Measurements from ENCODE around the gene CCER1.

DNA sequence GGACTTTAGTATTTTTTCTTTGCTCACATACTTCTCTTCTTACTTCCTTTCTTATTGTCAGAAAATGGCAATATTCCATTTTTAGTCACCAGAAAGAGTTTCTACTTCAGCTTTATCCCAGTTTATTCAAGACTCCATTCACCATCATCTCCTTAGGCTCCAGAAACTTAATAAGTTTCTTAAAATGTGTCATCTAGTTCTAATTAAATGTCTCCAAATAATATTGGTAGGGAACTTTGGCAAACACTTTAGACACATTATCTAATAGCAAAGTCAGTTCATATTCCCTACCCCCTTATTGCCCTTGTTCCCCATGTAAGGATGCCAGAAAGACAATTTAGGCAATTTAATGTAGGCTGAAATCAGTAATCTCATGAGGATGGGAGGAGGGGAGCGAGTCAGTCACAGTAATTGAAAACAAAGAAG is 34.7 kb upstream of the CCER1 start:
- TF ChIP-seq, protein P1, sequence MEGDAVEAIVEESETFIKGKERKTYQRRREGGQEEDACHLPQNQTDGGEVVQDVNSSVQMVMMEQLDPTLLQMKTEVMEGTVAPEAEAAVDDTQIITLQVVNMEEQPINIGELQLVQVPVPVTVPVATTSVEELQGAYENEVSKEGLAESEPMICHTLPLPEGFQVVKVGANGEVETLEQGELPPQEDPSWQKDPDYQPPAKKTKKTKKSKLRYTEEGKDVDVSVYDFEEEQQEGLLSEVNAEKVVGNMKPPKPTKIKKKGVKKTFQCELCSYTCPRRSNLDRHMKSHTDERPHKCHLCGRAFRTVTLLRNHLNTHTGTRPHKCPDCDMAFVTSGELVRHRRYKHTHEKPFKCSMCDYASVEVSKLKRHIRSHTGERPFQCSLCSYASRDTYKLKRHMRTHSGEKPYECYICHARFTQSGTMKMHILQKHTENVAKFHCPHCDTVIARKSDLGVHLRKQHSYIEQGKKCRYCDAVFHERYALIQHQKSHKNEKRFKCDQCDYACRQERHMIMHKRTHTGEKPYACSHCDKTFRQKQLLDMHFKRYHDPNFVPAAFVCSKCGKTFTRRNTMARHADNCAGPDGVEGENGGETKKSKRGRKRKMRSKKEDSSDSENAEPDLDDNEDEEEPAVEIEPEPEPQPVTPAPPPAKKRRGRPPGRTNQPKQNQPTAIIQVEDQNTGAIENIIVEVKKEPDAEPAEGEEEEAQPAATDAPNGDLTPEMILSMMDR (IDR thresholded peaks at IDR 0.05), result no peak
- no peak for TF ChIP-seq POLR2A (IDR thresholded peaks at IDR 0.05)

Measured in heart left ventricle (tissue), 13 donors.